Cardiac fibroblast (primary cell): ENCODE measurements around the gene FAM229A.
A peak's percentile ranks its signal among the peaks of the same experiment; 100 is the strongest.

Experiments
- DNase-seq, 2 donors: peaks; one replicate each; pipeline versions ENCODE4 v3.0.0 to v3.0.0-alpha.2; 2010; ENCODE audit warnings: low read depth in 2 of 2
- H3K4me3 ChIP-seq, 2 donors: replicated peaks in 1 of 2; 1 replicate in 1 of 2; 2 replicates in 1 of 2; pipeline ENCODE4 v1.5.1; 2011; ENCODE audit warnings: low read depth in 2 of 2, low read length in 2 of 2, mild to moderate bottlenecking in 2 of 2, moderate library complexity in 1 of 2
- TF ChIP-seq, protein P1 (sequence below): IDR thresholded peaks from one replicate; pipeline ENCODE4 v1.5.1; 2011; ENCODE audit warnings: low read depth, mild to moderate bottlenecking, low read length, inconsistent platforms

Gene FAM229A

DNA sequence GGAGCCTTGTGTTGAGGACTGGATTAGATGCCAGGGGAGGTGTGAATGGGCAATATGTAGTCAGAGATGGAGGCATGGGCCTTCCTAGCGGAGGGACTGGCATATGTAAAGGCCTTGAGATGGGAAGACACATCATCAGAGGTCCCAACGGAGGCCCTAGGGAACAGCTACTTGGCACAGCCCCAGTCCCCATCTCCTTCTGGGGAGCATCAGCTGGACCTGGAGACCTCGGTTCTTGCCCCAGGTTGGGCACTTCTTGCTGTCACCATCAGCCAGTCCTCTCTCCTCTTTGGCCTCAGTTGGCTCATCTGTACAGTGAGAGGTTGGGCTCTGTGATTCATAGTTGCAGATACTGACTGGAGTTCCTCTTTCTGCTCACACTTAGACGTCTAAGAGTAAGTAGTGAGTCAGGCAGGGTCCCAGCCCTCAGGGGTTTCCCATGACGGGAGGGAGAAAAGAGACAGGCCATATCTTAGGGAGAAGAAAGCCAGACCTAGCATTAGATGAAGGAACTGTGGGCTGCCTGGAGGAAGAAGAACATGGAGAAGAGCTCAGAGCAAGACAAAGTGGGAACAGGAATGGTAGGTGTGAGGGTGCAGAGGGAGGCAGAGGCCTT lies 22.8 kb downstream of the FAM229A start:
- H3K4me3 ChIP-seq: no peak overlapping the region
- peak; percentile 54 to 78 for DNase-seq

DNA sequence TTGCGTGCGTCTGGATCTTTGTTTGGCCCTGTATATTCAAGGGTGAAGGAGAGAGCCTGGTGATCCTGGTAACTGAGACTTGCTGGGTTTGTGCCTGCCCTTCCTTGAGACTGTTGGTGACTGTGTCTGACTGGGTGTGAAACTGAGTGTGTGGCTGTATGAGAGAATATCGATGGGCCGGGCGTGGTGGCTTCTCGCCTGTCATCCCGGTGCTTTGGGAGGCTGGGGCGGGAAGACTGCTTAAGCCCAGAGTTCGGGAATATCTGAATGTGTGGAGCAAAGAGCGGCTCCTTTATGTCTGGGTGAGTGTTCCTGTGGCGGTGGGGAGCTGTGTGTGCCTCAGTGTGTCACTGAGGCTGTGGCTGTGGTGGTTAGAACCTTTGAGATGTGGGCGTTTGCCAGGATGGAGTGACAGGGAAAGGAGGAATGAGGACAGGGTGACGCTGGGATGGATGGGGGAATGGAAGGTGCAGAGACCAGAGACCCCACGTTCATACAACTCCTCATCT lies 23.6 kb downstream of the FAM229A start:
- TF ChIP-seq, protein P1, sequence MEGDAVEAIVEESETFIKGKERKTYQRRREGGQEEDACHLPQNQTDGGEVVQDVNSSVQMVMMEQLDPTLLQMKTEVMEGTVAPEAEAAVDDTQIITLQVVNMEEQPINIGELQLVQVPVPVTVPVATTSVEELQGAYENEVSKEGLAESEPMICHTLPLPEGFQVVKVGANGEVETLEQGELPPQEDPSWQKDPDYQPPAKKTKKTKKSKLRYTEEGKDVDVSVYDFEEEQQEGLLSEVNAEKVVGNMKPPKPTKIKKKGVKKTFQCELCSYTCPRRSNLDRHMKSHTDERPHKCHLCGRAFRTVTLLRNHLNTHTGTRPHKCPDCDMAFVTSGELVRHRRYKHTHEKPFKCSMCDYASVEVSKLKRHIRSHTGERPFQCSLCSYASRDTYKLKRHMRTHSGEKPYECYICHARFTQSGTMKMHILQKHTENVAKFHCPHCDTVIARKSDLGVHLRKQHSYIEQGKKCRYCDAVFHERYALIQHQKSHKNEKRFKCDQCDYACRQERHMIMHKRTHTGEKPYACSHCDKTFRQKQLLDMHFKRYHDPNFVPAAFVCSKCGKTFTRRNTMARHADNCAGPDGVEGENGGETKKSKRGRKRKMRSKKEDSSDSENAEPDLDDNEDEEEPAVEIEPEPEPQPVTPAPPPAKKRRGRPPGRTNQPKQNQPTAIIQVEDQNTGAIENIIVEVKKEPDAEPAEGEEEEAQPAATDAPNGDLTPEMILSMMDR: no peak
- no peak for DNase-seq
- no peak overlapping the region for H3K4me3 ChIP-seq

More for the DNA sequence above, 22.8 kb downstream of the FAM229A start:
- TF ChIP-seq, protein P1: no peak

- no peak overlapping the region for H3K4me3 ChIP-seq
- TF ChIP-seq, protein P1: no peak
- DNase-seq: peak; percentile 43 to 66
Measured at GRCh38 chr1:32337855-32338636, 24.2 kb downstream of the FAM229A start.

DNA sequence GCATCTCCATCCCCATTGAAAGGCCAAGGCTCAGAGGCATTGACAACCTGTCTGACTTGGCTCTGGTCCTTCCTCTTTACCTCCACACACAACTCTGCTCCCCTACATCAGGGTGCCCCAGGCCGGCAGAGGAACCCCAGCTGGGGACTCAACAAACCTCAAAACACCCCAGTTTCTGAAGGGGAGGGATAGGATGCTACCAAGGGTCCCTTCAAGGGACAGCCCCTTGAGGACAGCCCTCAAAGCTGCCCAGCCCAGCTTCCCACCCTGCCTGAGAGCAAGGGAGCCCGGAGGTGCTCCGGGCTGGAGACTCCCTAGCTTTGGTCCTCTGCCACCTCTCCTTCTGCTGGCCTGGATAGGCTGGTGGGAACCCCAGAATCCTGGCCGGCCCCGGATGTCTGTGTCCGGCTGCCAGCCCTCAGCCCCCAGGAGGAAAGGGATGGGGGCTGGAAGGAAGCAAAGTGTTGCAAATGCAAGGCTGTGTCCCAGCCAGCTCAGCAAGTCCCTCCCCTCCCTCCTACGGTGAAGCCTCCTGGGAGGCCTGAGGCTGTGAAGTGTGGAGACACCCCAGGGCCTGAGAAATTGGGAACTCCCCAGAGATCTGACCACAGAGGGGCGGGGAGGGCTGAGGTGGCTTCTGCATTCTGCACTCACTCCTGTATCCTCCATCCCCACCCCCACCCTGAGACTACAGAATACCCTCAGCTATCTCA lies 25.2 kb downstream of the FAM229A start:
- TF ChIP-seq, protein P1: no peak
- DNase-seq: peak; percentile 57 to 64
- no peak overlapping the region for H3K4me3 ChIP-seq

DNA sequence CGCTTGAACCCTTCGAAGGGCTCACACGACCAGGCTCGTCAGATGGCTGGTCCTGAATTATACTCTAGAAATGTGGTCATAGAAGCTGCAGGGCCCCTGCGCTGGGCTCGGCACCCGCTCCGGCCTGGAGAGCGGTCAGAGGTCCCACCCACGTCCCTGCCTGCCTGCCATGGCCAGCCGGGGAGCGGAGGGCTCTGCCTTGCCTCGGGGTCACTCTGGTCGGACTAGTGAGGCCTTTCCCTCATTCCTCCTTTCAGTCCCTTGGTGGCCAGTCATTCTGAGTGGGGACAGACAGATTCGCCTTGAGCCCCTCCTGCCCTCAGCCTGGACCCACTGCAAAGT lies 25.7 kb downstream of the FAM229A start:
- TF ChIP-seq, protein P1: no peak
- no peak for DNase-seq
- H3K4me3 ChIP-seq: peak overlapping the region; percentile 28 to 80

GRCh38 chr1:32335790-32336590 lies 26.3 kb downstream of the FAM229A start, which contains the start of gene MARCKSL1:
TSS of gene MARCKSL1 (minus strand) at chr1:32336233. CDS start at chr1:32336033, 200 bp downstream.
- TF ChIP-seq, protein P1: no peak
- peak; percentile 61 to 86 for DNase-seq
- H3K4me3 ChIP-seq: peak within 1 kb of the TSS; percentile 66 to 80
